Hypothalamus (tissue), 51 donors: ENCODE measurements around the gene KYNU.
"Not testable (repeated sequence)": the region's sequence is repeated elsewhere in the genome, so short reads cannot be mapped to it uniquely, and the experiment has no call there.

Source experiments
- DNase-seq, 51 donors: peaks; one replicate each; lab custom pipeline; 2025; lab: John Stamatoyannopoulos, UW

Gene KYNU

DNA sequence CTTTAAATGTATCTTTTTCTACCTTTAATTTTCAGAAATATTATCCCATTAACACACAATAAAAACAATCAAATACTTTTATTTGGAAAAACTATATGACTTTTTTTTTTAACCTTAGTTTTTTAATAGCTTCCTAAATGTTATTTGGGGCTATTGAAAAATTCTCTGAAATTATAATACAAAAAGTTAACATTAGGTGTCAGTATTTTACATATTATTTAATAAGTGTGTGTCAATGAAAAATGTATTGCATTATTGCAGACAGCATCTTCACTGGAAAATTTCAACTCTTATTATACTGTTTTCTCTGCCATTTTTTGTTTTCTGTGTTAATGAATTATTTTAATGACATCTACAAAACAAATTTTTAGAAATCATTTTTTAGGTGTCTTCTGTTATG is 200.6 kb downstream of the KYNU start:
- DNase-seq, result no peak

DNA sequence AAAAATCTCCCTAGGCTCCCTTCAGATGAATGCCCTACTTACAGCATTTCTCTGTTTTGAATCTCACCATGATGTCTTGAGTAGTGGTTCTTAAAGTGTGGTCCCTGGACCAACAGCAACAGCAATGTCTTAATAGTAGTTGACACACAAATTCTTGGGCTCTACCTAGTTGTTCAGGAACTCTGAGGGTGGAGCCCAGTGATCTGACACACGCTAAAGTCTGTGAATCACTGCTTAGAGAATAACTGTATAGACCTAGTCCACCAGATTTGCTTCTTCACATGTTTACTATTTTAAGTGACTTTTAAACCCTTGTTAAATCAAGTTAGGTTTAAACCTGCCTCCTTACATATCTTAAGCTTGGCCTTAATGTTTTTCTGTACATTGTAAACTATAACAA is 204.2 kb downstream of the KYNU start:
- no peak for DNase-seq

DNA sequence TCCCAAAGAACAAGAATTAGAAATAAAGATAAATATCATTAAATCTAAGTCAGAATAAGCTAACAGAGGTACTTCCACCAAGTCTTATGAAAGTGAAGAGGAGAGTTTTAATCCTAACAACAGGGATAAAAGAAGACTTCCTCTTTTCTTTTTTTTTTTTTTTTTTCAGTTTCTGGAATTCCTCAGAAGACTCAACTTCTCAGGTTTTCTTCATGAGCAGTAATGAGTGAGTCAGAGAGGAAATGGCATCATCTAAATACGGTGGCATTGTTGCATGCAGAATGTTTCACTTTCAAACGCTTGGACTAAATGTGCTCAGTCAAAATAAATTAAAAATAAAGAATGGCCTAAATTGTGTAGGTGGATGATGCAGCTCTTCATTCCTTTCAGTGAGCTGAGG is 206.2 kb downstream of the KYNU start:
- DNase-seq, result no peak

DNA sequence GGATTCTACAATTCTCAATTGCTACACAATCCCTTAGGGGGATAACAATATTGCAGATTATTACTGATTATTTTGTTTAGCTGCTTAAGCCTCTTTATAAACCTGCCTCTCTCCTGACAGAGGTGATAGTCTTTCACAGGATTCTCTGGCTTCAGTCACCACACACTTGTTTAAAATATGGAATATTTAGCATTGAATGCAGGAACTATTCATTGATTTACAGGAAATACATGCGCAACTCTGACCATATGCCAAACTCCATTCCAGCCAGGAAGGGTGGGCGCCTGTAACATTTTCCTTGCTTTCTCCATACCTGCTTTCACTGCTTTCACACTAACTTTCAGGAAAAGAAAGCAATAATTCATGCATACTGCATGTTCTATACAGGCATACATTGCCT is 207.0 kb downstream of the KYNU start:
- DNase-seq, result no peak

DNA sequence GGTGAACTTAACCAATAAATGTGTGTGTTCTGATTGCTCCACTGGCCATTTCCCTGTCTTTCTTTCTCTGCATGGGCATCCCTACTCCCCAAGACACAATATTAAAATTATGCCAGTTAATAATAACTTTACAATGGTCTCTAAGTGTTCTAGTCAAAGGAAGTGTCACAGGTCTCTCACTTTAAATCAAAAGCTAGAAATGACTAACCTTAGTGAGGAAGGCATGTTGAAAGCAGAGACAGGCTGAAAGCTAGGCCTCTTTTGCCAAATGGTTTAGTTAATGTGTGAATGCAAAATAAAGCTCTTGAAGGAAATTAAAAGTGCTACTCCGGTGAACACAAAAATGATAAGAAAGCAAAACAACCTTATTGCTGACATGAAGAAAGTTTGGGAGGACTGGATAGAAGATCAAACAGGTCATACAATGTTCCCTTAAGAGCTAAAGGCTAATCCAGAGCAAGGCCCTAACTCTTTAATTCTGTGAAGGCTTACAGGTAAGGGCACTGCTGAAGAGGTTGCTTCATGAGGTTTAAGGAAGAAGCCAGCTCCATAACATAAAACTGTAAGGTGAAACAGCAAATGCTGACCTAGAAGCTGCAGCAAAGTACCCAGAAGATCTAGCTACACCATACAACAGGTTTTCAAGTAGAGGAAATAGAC is 207.8 kb downstream of the KYNU start:
- DNase-seq, result no peak

DNA sequence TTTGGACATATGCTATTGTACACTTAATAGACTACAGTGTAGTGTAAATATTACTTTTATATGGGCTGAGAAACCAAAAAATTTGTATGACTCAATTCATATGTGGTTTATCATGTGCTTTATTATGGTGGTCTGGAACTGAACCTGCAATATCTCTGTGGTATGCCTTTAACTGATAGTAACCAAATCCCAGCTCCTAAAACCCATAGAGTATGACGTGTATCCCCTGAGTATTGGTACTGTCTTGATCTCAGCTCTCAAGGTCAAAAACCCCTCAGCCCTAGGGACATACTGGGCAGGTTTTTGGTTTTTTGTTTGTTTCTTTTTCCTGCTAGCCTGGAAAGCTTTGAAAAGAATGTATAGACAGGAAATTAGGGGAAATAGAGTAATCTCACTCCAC is 209.6 kb downstream of the KYNU start:
- DNase-seq, result no peak

DNA sequence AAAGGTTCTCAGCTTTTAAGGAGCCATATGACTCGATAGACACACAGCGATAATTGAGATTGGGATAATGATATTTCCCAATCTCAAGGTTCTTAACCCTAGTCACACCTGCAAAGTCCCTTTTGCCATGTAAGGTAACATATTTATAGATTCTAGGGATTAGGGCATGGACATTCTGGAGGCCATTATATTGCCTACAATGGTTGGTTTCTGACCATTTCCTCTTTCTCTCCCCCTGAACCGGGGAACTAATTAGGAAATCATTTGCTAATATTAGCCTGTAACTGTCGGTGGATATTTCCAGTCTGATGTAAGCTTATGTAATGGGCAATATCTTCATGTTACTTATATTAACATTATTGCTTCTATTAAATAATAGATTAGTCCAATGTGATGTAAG is 210.9 kb downstream of the KYNU start:
- DNase-seq, result no peak

DNA sequence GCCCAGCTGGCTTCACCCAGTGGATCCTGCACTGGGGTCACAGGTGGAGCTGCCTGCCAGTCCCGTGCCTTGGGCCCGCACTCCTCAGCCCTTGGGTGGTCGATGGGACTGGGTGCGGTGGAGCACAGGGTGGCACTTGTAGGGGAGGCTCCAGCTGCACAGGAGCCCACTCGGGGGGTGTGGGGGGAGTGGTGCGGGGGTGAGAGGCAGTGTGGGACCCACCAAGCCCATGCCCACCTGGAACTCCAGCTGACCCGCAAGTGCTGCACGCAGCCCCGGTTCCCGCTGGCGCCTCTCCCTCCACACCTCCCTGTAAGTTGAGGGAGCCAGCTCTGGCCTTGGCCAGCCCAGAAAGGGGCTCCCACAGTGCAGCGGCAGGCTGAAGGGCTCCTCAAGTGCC is 212.1 kb downstream of the KYNU start:
- DNase-seq, result not testable (repeated sequence)
